DMS153 (cell line): ENCODE results near the gene CIDEA.
"Not testable (repeated sequence)": the region's sequence is repeated elsewhere in the genome, so short reads cannot be mapped to it uniquely, and the experiment has no call there.

Experiments
- DNase-seq: peaks from one replicate; lab custom pipeline; 2025; lab: John Stamatoyannopoulos, UW

The CIDEA gene

GRCh38 chr18:12239431-12239830 is 14.7 kb upstream of the CIDEA start:
- DNase-seq, result no peak

- DNase-seq, result no peak
Measured at GRCh38 chr18:12242658-12243260, 11.4 kb upstream of the CIDEA start.

- DNase-seq, result not testable (repeated sequence)
Measured at GRCh38 chr18:12243272-12243671, 10.9 kb upstream of the CIDEA start.

- no peak for DNase-seq
Measured at GRCh38 chr18:12245793-12246135, 8.4 kb upstream of the CIDEA start.

- DNase-seq, result no peak
Measured at GRCh38 chr18:12246849-12247808, 7.0 kb upstream of the CIDEA start.

GRCh38 chr18:12247946-12248345 is 6.2 kb upstream of the CIDEA start:
- DNase-seq, result no peak

- no peak for DNase-seq
Measured at GRCh38 chr18:12248926-12249720, 5.0 kb upstream of the CIDEA start.

GRCh38 chr18:12251311-12251710 is 2.9 kb upstream of the CIDEA start:
- no peak for DNase-seq

- DNase-seq, result no peak
Measured at GRCh38 chr18:12252061-12252460, 2.1 kb upstream of the CIDEA start.

GRCh38 chr18:12253027-12253426 is 1.1 kb upstream of the CIDEA start:
- no peak for DNase-seq

- no peak for DNase-seq
Measured at GRCh38 chr18:12253663-12254135, 462 bp upstream of the CIDEA start.

GRCh38 chr18:12254820-12255511 is 805 bp downstream of the CIDEA start:
- no peak for DNase-seq

- DNase-seq, result no peak
Measured at GRCh38 chr18:12255626-12256026, 1.5 kb downstream of the CIDEA start.

GRCh38 chr18:12256951-12257350 is 2.8 kb downstream of the CIDEA start:
- DNase-seq, result no peak

GRCh38 chr18:12257996-12258718 is 4.0 kb downstream of the CIDEA start:
- no peak for DNase-seq

- DNase-seq, result no peak
Measured at GRCh38 chr18:12258719-12259705, 4.9 kb downstream of the CIDEA start.

- DNase-seq, result no peak
Measured at GRCh38 chr18:12262748-12263147, 8.6 kb downstream of the CIDEA start.

GRCh38 chr18:12264864-12265263 is 10.7 kb downstream of the CIDEA start:
- no peak for DNase-seq

GRCh38 chr18:12271376-12272235 is 17.4 kb downstream of the CIDEA start:
- no peak for DNase-seq
